ENCODE results near the gene LUM.

LUM gene

DNA sequence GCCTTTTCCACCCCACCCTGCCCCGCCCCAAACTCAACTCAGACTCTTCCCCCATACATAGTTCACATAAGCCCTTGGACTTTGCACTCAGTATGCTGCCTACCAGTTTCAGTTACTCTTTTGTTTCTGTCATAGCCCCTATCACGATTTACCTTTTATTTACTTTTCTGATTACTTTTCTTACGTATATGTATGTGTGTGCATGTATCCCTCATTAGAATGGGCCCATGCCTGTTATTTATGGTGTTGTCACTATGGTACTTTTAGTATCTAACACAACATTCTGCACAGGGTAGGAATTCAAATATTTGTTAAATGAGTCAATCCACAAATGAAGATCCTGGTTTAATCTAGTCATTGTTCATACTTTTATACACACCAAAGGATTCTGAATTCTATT is 16.5 kb upstream of the LUM start:
- no peak for DNase-seq (ENCODE audit: low spot score)
- in situ Hi-C loops (cut with MboI; ENCODE audit: low sequenced_read_pairs, unreplicated experiment) = no loop called here
- TF ChIP-seq, protein P1, sequence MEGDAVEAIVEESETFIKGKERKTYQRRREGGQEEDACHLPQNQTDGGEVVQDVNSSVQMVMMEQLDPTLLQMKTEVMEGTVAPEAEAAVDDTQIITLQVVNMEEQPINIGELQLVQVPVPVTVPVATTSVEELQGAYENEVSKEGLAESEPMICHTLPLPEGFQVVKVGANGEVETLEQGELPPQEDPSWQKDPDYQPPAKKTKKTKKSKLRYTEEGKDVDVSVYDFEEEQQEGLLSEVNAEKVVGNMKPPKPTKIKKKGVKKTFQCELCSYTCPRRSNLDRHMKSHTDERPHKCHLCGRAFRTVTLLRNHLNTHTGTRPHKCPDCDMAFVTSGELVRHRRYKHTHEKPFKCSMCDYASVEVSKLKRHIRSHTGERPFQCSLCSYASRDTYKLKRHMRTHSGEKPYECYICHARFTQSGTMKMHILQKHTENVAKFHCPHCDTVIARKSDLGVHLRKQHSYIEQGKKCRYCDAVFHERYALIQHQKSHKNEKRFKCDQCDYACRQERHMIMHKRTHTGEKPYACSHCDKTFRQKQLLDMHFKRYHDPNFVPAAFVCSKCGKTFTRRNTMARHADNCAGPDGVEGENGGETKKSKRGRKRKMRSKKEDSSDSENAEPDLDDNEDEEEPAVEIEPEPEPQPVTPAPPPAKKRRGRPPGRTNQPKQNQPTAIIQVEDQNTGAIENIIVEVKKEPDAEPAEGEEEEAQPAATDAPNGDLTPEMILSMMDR (IDR thresholded peaks at IDR 0.05; ENCODE audit: borderline replicate concordance, control extremely low read depth, extremely low read depth, insufficient read depth, missing control alignments) = no peak

DNA sequence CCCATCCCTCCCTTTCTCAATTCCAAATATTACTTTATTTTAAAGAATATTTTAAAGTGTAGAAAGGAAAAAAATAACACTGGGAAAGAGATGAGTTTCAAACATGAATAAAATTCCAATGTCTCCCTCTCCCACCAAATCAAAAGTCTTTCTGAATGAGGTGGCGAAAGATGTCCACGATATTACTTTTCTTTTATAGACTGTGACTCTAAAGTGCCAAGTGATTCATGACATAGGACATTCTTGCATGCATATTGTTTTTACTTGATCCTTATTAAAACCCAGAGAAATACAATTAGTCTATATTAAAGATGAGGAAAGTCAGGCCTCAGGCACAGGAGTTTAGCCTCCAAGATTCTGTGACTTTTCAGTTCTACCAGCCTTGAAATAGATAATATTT is 16.0 kb upstream of the LUM start:
- no peak for DNase-seq (ENCODE audit: low spot score)
- in situ Hi-C loops (cut with MboI; ENCODE audit: low sequenced_read_pairs, unreplicated experiment) = no loop called here
- TF ChIP-seq, protein P1 (IDR thresholded peaks at IDR 0.05; ENCODE audit: borderline replicate concordance, control extremely low read depth, extremely low read depth, insufficient read depth, missing control alignments) = no peak

DNA sequence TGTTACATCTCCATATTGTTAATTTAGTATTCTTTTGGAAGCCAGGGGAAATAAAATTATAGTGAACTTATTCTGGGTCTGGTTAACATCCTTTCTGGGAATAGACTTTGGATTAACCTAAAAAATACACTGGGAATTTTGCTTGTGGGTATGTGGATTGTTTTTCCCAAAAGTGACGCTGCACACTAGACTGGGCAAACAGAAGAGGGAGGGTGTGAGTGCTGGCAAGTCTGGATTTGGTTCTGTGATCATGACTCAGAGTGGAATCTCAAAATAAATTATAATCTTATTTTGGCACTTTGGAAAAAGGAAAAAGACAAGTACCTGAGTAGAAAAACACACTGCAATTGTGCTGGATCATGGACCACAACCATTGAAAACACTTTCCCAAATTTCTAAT is 15.2 kb upstream of the LUM start:
- in situ Hi-C loops (cut with MboI; ENCODE audit: low sequenced_read_pairs, unreplicated experiment) = no loop called here
- TF ChIP-seq, protein P1 (IDR thresholded peaks at IDR 0.05; ENCODE audit: borderline replicate concordance, control extremely low read depth, extremely low read depth, insufficient read depth, missing control alignments) = no peak
- no peak for DNase-seq (ENCODE audit: low spot score)

DNA sequence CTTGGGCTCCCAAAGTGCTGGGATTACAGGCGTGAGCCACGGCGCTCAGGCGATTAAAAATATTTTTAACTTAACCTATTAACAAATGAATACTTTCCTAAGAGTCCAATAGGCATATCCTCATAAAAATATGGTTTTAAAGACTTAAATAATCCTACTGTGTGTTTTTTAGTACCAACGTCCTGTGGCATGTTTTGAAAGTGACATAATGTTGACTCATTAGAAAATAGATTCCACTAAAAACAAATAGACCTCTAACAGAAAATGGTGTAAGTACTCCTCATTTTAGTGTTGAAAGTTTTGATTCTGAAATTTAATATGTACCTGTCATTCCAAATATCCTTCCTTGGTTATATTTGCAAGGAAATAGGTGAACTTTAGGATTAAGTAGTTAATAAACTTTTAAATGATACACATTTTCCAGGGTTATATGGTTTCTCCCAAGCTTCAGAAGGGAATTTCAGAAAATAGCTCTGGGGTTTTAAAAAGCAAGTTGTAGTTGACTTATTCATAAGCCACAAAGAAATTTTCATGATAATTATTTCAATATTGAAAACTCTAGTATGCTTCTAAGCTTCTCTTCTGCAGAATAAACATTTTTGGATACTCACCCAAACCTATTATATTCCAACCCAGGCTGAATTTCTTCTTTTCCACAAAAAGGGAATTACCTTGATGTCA is 12.1 kb upstream of the LUM start:
- no peak for DNase-seq (ENCODE audit: low spot score)
- in situ Hi-C loops (cut with MboI; ENCODE audit: low sequenced_read_pairs, unreplicated experiment) = no loop called here
- TF ChIP-seq, protein P1 (IDR thresholded peaks at IDR 0.05; ENCODE audit: borderline replicate concordance, control extremely low read depth, extremely low read depth, insufficient read depth, missing control alignments) = no peak

DNA sequence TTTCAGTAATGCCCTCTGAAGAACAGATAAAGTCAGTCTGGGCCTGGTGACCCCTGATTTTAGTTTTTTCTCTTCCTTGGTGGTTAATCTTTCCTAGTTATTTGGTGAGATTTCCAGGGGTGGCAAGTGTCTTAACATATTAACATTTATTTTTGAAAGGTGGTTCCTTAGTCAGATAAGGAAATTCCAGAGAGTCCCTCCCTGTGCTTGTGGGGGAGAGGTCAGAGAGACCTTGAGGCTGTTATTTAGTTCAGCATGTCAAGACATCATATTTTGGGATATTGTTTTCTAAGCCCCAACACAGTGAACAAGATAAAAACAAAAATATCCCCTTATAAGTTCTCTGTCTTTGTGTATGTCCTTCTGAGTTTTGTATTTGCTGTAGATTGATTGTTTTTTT is 9.5 kb upstream of the LUM start:
- in situ Hi-C loops (cut with MboI; ENCODE audit: low sequenced_read_pairs, unreplicated experiment) = no loop called here
- TF ChIP-seq, protein P1 (IDR thresholded peaks at IDR 0.05; ENCODE audit: borderline replicate concordance, control extremely low read depth, extremely low read depth, insufficient read depth, missing control alignments) = no peak
- no peak for DNase-seq (ENCODE audit: low spot score)

DNA sequence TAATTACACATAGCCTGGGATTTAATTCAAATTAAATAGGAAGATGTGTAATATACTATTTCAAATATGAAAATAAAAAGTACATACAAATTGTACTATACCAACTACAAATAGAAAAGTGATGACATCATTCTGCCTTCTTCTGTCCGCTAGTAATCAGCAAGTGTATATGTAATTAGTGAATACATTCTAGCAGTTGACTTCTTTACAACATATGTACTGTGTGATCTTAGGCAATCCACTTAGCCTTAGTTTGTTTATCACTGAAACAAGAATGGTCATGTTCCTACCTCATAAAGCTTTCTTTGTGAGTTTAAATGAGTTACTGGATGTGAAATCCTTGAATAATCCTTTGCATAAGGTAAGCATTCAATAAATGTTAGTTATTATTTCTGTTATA is 7.8 kb upstream of the LUM start:
- TF ChIP-seq, protein P1 (IDR thresholded peaks at IDR 0.05; ENCODE audit: borderline replicate concordance, control extremely low read depth, extremely low read depth, insufficient read depth, missing control alignments) = no peak
- DNase-seq (ENCODE audit: low spot score) = no peak
- in situ Hi-C loops (cut with MboI; ENCODE audit: low sequenced_read_pairs, unreplicated experiment) = no loop called here

Data from GM13976 (cell line).